Measurements from ENCODE around the gene CD68. TPM values are rescaled to one million over a fixed set of nuclear protein-coding genes. Genes with fewer than 3 reads are reported as not detected.

CD68 gene
- total and polyA plus RNA-seq, 8 donors = 23.1 to 427 (median 33.5) TPM

DNA sequence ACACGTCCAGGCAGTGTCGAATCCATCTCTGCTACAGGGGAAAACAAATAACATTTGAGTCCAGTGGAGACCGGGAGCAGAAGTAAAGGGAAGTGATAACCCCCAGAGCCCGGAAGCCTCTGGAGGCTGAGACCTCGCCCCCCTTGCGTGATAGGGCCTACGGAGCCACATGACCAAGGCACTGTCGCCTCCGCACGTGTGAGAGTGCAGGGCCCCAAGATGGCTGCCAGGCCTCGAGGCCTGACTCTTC is 7.2 kb upstream of the CD68 start:
- H3K36me3 ChIP-seq = peaks cover 0 to 76% of the 10 kb centered on the region in 2 donors
- intact Hi-C loops (cut with DNase I) = no loop called here
- peak overlapping the region; percentile 33 to 100 for H3K4me3 ChIP-seq
- no peaks in the 10 kb centered on the region for H3K9me3 ChIP-seq
- TF ChIP-seq, protein P1, sequence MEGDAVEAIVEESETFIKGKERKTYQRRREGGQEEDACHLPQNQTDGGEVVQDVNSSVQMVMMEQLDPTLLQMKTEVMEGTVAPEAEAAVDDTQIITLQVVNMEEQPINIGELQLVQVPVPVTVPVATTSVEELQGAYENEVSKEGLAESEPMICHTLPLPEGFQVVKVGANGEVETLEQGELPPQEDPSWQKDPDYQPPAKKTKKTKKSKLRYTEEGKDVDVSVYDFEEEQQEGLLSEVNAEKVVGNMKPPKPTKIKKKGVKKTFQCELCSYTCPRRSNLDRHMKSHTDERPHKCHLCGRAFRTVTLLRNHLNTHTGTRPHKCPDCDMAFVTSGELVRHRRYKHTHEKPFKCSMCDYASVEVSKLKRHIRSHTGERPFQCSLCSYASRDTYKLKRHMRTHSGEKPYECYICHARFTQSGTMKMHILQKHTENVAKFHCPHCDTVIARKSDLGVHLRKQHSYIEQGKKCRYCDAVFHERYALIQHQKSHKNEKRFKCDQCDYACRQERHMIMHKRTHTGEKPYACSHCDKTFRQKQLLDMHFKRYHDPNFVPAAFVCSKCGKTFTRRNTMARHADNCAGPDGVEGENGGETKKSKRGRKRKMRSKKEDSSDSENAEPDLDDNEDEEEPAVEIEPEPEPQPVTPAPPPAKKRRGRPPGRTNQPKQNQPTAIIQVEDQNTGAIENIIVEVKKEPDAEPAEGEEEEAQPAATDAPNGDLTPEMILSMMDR (IDR thresholded peaks at IDR 0.05) = no peak
- peaks cover 18 to 48% of the 10 kb centered on the region in 2 donors for H3K4me1 ChIP-seq
- no peaks in the 10 kb centered on the region for H3K27me3 ChIP-seq
- no peak for ATAC-seq
- DNase-seq = no peak
- peak overlapping the region; percentile 76 to 98 for H3K27ac ChIP-seq

DNA sequence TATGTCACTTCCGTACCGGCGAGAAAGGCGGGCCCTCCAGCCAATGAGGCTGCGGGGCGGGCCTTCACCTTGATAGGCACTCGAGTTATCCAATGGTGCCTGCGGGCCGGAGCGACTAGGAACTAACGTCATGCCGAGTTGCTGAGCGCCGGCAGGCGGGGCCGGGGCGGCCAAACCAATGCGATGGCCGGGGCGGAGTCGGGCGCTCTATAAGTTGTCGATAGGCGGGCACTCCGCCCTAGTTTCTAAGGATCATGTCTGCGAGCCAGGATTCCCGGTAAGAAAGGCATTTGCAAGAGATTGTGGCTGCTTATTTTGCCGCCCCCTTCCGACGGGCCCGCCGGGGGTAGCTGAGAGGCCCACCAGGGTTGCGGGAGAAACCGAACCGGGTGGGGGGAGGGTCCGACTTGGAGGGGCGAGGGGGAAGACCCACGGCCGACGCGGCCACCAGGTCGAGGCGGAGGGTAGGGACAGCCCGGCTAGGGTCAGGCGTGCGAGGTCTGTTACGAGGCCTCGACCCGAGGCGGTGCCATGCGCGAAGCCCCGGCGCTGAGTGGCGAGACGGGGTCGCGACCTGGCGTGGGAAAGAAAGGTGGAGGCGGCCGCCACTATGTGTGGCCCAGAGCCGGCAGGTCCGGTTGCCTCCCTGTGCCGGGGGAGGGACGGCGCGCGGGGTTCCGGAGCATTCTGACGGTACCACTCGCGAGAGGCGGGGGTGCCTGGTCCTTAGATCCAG is 6.7 kb upstream of the CD68 start:
- Histone ChIP-seq H3K27ac (peak overlapping the region; percentile 97 to 98), H3K36me3 (peaks cover 0 to 76% of the 10 kb centered on the region in 2 donors), H3K4me1 (peaks cover 18 to 53% of the 10 kb centered on the region in 2 donors)

DNA sequence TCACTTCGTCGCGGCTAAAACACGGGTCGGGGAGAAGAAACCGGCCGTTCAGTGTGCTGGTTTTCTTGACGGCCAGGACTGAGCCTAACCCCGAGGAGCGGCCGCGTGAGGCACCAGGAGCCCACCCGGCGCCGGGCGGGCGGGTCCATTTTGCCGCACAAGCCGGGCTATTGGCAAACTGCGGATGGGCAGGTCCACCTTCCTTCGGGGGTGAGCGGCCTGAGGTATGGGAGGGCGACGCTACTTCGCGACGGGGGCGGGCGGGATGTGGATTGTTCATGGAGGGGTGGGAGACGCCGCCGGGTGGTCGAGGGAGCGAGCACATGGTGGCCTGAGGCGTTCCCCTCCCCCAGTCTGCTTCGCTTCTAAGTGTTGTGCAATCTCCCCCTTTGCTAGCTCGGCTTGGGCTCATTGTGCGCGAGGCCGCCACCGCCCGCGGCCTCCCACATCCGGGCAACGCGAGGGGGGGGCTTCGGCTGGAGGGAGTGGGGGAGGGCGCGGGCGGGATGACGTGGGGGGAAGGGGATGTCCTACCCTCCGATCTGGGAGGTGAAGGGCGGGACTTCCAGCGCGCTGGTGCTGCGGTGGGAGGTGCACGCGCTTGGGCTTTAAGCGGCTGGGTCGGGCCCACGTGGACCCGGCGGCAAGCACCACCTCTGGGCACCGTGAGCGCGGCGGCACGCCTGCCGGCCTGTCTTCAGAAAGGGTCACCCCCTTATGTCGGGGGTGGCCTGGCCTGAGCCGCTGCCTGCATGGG is 5.9 kb upstream of the CD68 start:
- Histone ChIP-seq H3K4me1 (peaks cover 18 to 60% of the 10 kb centered on the region in 2 donors), H3K27me3 (no peaks in the 10 kb centered on the region), H3K36me3 (peaks cover 0 to 79% of the 10 kb centered on the region in 2 donors), H3K27ac (peak overlapping the region; percentile 97 to 98), H3K4me3 (peak overlapping the region; percentile 100), H3K9me3 (no peaks in the 10 kb centered on the region)
- DNase-seq (peak; percentile 90 to 97 (median 94)), ATAC-seq (peak; percentile 73)
- intact Hi-C loops (cut with DNase I) = no loop called here
- TF ChIP-seq, protein P1 (IDR thresholded peaks at IDR 0.05) = no peak

More for the DNA sequence above, 6.7 kb upstream of the CD68 start:
- ATAC-seq (peak; percentile 92), DNase-seq (peak; percentile 98 to 99 (median 99))
- Histone ChIP-seq H3K9me3 (no peaks in the 10 kb centered on the region), H3K4me3 (peak overlapping the region; percentile 100), H3K27me3 (no peaks in the 10 kb centered on the region)
- intact Hi-C loops (cut with DNase I) = no loop called here
- TF ChIP-seq, protein P1 (IDR thresholded peaks at IDR 0.05) = peak in 1 of 2 donors; percentile 27

DNA sequence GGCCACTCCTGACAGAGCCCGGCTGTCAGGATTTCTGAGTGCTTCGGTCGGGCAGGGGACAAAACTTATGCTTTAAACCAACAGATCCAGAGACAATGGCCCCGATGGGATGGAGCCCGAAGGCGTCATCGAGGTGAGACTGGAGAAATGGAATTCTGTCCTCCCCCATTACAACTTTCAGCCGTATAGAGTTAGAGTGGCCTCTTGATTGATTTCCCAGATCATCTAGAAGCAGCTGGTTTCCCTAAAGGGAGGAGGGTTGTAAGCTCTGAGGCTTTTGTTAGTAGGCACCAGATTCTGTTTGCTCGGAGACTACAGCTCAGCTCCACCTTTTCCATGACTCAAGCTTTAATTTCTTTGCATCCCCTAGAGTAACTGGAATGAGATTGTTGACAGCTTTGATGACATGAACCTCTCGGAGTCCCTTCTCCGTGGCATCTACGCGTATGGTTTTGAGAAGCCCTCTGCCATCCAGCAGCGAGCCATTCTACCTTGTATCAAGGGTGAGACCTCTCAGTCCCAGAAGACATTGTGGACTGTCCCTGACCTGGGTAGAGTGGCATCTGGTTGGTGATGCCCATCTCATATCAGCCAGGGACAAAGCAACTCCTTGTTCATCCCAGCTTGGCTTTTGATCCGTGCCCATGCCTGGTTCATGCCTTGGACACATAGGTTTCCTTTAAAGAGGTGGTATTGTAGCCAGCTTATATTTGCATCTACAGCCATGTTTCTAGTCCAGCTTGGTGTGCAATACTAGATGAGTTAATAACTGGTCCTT is 5.1 kb upstream of the CD68 start:
- TF ChIP-seq, protein P1 (IDR thresholded peaks at IDR 0.05) = no peak
- Histone ChIP-seq H3K27ac (peak overlapping the region; percentile 97 to 98), H3K4me3 (peak overlapping the region; percentile 100), H3K27me3 (no peaks in the 10 kb centered on the region), H3K9me3 (no peaks in the 10 kb centered on the region), H3K4me1 (peaks cover 22 to 69% of the 10 kb centered on the region in 2 donors), H3K36me3 (peaks cover 0 to 77% of the 10 kb centered on the region in 2 donors)
- ATAC-seq (no peak), DNase-seq (no peak)
- intact Hi-C loops (cut with DNase I) = no loop called here

Data from left lung (tissue), 10 donors.